Mucosa of rectum (tissue), 2 donors: ENCODE measurements around the gene SMTNL1.
"Not testable (repeated sequence)": the region's sequence is repeated elsewhere in the genome, so short reads cannot be mapped to it uniquely, and the experiment has no call there.

Source experiments
- H3K27ac ChIP-seq, 2 donors: one replicate each; pipeline ENCODE4 v1.7.0; 2013; ENCODE audit warnings: inconsistent platforms in 2 of 2, low read depth in 2 of 2, low read length in 2 of 2
- H3K27me3 ChIP-seq, 2 donors: one replicate each; pipeline ENCODE4 v1.7.0; 2013; ENCODE audit warnings: low read length in 2 of 2; ENCODE audit not compliant: control insufficient read depth in 2 of 2, insufficient read depth in 2 of 2
- H3K36me3 ChIP-seq, 2 donors: one replicate each; pipeline ENCODE4 v1.7.0; 2013; ENCODE audit warnings: low read length in 2 of 2; ENCODE audit not compliant: control insufficient read depth in 2 of 2, insufficient read depth in 2 of 2
- H3K4me1 ChIP-seq, 2 donors: one replicate each; pipeline ENCODE4 v1.7.0; 2013; ENCODE audit warnings: low read length in 2 of 2, mild to moderate bottlenecking in 1 of 2; ENCODE audit not compliant: control insufficient read depth in 2 of 2, insufficient read depth in 2 of 2
- H3K4me3 ChIP-seq, 2 donors: one replicate each; pipeline ENCODE4 v1.7.0; 2013; ENCODE audit warnings: low read length in 2 of 2
- H3K9ac ChIP-seq, 2 donors: one replicate each; pipeline ENCODE4 v1.7.0; 2013; ENCODE audit warnings: low read length in 2 of 2, low read depth in 1 of 2, mild to moderate bottlenecking in 1 of 2
- H3K9me3 ChIP-seq, 2 donors: one replicate each; pipeline ENCODE4 v1.7.0; 2013; ENCODE audit warnings: low read length in 2 of 2; ENCODE audit not compliant: control insufficient read depth in 2 of 2
- donor health status: healthy.
- donor health status: Normal muscosa, but diverticular disease.

Gene SMTNL1

DNA sequence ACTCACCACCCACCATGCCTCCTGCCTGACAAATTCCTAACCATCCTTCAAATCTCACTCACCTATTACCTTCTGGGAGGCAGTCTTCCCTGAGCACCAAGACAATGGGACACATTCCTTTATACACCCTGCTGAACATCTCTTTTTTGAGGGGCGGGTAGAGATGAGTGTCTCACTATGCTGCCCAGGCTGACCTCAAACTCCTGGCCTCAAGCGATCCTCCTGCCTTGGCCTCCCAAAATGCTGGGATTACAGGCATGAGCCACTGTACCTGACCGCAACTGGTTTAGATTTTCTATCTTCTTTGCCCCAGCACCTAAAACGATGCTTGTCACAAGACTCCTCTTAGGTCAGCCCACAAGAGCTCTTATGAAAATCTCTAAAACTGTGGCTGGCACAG lies 14.0 kb upstream of the SMTNL1 start:
- H3K27me3 ChIP-seq: no peaks in the 10 kb centered on the region

GRCh38 chr11:57527056-57527631 lies 10.3 kb upstream of the SMTNL1 start:
- H3K27ac ChIP-seq: no peak overlapping the region
- H3K36me3 ChIP-seq: peaks cover 2 to 7% of the 10 kb centered on the region in 2 donors
- H3K4me1 ChIP-seq: peaks cover 11 to 13% of the 10 kb centered on the region in 2 donors
- no peaks in the 10 kb centered on the region for H3K9me3 ChIP-seq
- no peak overlapping the region for H3K9ac ChIP-seq
- no peak overlapping the region for H3K4me3 ChIP-seq
- no peaks in the 10 kb centered on the region for H3K27me3 ChIP-seq

More for the DNA sequence above, 14.0 kb upstream of the SMTNL1 start:
- Histone ChIP-seq H3K4me3 (no peak overlapping the region), H3K9ac (no peak overlapping the region), H3K36me3 (peaks cover under 1 to 2% of the 10 kb centered on the region in 2 donors), H3K27ac (no peak overlapping the region), H3K9me3 (no peaks in the 10 kb centered on the region), H3K4me1 (no peaks in the 10 kb centered on the region)

GRCh38 chr11:57529012-57529411 lies 8.4 kb upstream of the SMTNL1 start:
- Histone ChIP-seq H3K9ac (no peak overlapping the region), H3K9me3 (no peaks in the 10 kb centered on the region), H3K4me1 (peaks cover 11 to 13% of the 10 kb centered on the region in 2 donors), H3K27me3 (no peaks in the 10 kb centered on the region), H3K27ac (no peak overlapping the region), H3K4me3 (no peak overlapping the region), H3K36me3 (peaks cover 2 to 7% of the 10 kb centered on the region in 2 donors)

DNA sequence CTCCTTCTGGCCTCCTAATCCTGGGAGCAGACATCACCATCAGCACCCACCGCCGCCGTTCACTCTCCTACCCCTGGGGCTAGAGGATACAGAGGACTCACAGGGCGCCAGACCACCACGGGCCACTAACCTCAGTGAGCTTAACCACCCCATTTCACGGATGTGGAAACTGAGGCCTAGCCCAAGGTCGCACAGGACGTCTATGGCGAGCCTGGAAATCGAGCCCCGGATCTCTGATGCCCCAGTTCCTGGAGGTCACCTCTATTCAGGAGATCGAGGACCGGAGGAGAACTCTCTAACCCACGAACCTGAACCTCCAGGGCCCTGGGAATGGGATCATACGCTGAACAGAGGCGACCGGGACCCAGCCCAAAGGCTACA lies 7.2 kb upstream of the SMTNL1 start:
- peak overlapping the region; percentile 63 to 72 for H3K9ac ChIP-seq
- H3K36me3 ChIP-seq: peaks cover 2 to 7% of the 10 kb centered on the region in 2 donors
- H3K9me3 ChIP-seq: no peaks in the 10 kb centered on the region
- peaks cover 11 to 13% of the 10 kb centered on the region in 2 donors for H3K4me1 ChIP-seq
- H3K27me3 ChIP-seq: no peaks in the 10 kb centered on the region
- H3K4me3 ChIP-seq: peak overlapping the region; percentile 88 to 91
- peak overlapping the region; percentile 6 to 52 for H3K27ac ChIP-seq

GRCh38 chr11:57530596-57531507 lies 6.5 kb upstream of the SMTNL1 start, which contains the start of gene TIMM10:
TIMM10 (minus strand) TSS chr11:57530754; CDS start chr11:57530189, 565 bp downstream.
- Histone ChIP-seq H3K36me3 (peaks cover 2 to 7% of the 10 kb centered on the region in 2 donors), H3K27me3 (no peaks in the 10 kb centered on the region), H3K4me3 (peak within 1 kb of the TSS; percentile 88 to 91), H3K27ac (peak within 1 kb of the TSS; percentile 73 to 82), H3K9ac (peak within 1 kb of the TSS; percentile 72 to 76), H3K4me1 (peaks cover 11 to 13% of the 10 kb centered on the region in 2 donors), H3K9me3 (no peaks in the 10 kb centered on the region)

- H3K27ac ChIP-seq, H3K27me3 ChIP-seq, H3K9ac ChIP-seq, H3K4me3 ChIP-seq, H3K9me3 ChIP-seq, H3K36me3 ChIP-seq: not testable (repeated sequence)
- H3K4me1 ChIP-seq: peaks cover 9 to 11% of the 10 kb centered on the region in 2 donors
Observed at GRCh38 chr11:57534449-57534848, 2.9 kb upstream of the SMTNL1 start.

- Histone ChIP-seq H3K27ac (no peak overlapping the region), H3K4me3 (no peak overlapping the region), H3K36me3 (no peaks in the 10 kb centered on the region), H3K9me3 (no peaks in the 10 kb centered on the region), H3K27me3 (no peaks in the 10 kb centered on the region), H3K4me1 (no peaks in the 10 kb centered on the region), H3K9ac (no peak overlapping the region)
Observed at GRCh38 chr11:57539342-57539741, 1.9 kb downstream of the SMTNL1 start.

DNA sequence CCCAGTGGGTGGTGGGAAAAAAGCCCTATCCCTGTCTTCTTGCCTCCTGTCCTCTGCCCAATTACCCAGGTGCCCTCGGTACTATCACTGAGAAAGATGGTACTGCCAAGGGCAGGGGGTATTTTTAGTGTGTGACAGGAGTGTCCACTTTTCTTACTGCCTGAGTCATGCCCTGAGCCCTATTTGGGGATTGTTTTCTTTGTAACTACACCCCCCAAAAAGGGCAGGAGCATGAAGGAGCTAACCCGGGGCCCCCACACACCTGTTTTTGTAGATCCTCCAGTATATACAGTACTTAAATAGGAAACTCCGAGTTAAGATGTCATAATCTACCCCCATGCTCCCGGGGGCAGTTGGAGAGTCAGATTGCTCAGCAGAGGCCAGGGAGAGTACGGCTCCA lies 3.8 kb downstream of the SMTNL1 start:
- no peak overlapping the region for H3K4me3 ChIP-seq
- H3K27me3 ChIP-seq: no peaks in the 10 kb centered on the region
- H3K27ac ChIP-seq: no peak overlapping the region
- no peaks in the 10 kb centered on the region for H3K36me3 ChIP-seq
- no peak overlapping the region for H3K9ac ChIP-seq
- H3K9me3 ChIP-seq: no peaks in the 10 kb centered on the region
- H3K4me1 ChIP-seq: no peaks in the 10 kb centered on the region

GRCh38 chr11:57542582-57542981 lies 5.2 kb downstream of the SMTNL1 start:
- Histone ChIP-seq H3K27me3 (no peaks in the 10 kb centered on the region), H3K27ac (no peak overlapping the region), H3K4me3 (no peak overlapping the region), H3K9ac (no peak overlapping the region), H3K4me1 (peaks cover 0 to under 1% of the 10 kb centered on the region in 2 donors), H3K36me3 (no peaks in the 10 kb centered on the region), H3K9me3 (no peaks in the 10 kb centered on the region)

DNA sequence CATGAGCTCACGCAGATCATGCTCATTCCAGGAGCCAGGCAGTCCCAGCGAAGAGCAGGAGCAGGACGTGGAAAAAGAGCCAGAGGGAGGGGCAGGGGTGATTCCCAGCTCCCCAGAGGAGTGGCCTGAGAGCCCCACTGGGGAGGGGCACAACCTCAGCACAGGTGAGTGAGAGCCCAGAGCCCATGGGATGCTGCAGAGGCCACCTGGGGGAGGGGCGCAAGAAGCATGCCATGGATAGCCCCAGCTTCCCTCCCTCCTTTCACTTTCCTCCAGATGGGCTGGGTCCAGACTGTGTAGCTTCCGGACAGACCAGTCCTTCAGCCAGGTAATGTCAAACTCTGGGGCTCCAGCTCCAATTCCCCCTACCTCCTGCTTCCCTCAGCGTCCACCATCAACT lies 6.2 kb downstream of the SMTNL1 start:
- Histone ChIP-seq H3K36me3 (no peaks in the 10 kb centered on the region), H3K4me3 (no peak overlapping the region), H3K4me1 (peaks cover 0 to 2% of the 10 kb centered on the region in 2 donors), H3K9ac (no peak overlapping the region), H3K27me3 (no peaks in the 10 kb centered on the region), H3K9me3 (no peaks in the 10 kb centered on the region), H3K27ac (no peak overlapping the region)
